WTC11 (cell line): ENCODE measurements around the gene SLC35F5.

Experiments used
- HMGA2 ChIP-seq: fragments of 250-450 bp; sonication (Bioruptor Pico); IDR thresholded peaks from 2 replicates; pipeline ENCODE4 v1.4.0; 2021; ENCODE audit warnings: mild to moderate bottlenecking, moderate library complexity
- JUN ChIP-seq: sonication (generic); formaldehyde crosslinking; IDR thresholded peaks from 2 replicates; pipeline ENCODE4 v1.8.0; 2023; ENCODE audit warnings: mild to moderate bottlenecking, missing genetic modification reagents
- ZNF671 ChIP-seq: fragments of 250-450 bp; sonication (Bioruptor Pico); IDR thresholded peaks from 2 replicates; pipeline ENCODE4 v1.8.0; 2021; ENCODE audit warnings: mild to moderate bottlenecking
- TF ChIP-seq, protein P1 (sequence below): sonication (generic); formaldehyde crosslinking; IDR thresholded peaks from 2 replicates; pipeline ENCODE4 v1.8.0; 2022; ENCODE audit warnings: mild to moderate bottlenecking, missing genetic modification reagents
- TF ChIP-seq, protein P2 (sequence below): fragments of 200-600 bp; IDR thresholded peaks from 2 replicates; pipeline ENCODE4 v1.8.0; 2022; ENCODE audit warnings: antibody characterized with exemption

DNA sequence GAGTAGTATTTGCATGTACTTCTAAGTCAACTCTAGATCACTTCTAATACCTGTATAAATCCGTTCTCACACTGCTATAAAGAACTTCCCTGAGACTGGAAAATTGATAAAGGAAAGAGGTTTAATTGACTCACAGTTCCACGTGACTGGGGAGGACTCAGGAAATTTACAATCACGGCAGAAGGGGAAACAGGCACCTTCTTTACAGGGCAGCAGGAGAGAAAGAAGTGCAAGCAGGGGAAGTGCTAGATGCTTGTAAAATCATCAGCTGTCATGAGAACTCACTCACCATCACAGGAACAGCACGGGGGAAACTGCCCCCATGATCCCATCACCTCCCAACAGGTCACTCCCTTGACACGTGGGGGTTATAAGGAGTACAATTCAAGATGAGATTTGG, 24.0 kb upstream of the SLC35F5 start:
- TF ChIP-seq, protein P1, sequence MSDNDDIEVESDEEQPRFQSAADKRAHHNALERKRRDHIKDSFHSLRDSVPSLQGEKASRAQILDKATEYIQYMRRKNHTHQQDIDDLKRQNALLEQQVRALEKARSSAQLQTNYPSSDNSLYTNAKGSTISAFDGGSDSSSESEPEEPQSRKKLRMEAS (CRISPR knock-in tag): no peak
- TF ChIP-seq, protein P2, sequence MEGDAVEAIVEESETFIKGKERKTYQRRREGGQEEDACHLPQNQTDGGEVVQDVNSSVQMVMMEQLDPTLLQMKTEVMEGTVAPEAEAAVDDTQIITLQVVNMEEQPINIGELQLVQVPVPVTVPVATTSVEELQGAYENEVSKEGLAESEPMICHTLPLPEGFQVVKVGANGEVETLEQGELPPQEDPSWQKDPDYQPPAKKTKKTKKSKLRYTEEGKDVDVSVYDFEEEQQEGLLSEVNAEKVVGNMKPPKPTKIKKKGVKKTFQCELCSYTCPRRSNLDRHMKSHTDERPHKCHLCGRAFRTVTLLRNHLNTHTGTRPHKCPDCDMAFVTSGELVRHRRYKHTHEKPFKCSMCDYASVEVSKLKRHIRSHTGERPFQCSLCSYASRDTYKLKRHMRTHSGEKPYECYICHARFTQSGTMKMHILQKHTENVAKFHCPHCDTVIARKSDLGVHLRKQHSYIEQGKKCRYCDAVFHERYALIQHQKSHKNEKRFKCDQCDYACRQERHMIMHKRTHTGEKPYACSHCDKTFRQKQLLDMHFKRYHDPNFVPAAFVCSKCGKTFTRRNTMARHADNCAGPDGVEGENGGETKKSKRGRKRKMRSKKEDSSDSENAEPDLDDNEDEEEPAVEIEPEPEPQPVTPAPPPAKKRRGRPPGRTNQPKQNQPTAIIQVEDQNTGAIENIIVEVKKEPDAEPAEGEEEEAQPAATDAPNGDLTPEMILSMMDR: no peak
- no peak for TF ChIP-seq ZNF671
- no peak for TF ChIP-seq JUN
- no peak for TF ChIP-seq HMGA2
